GM21576 (cell line): Measurements from ENCODE around the gene UNC5C.
"Not testable (repeated sequence)": the region's sequence is repeated elsewhere in the genome, so short reads cannot be mapped to it uniquely, and the experiment has no call there.

ENCODE experiments used
- ATAC-seq: cut with Tn5 transposase; IDR thresholded peaks from one replicate; pipeline ENCODE4 v1.9.1; 2021; ENCODE audit warnings: mild to moderate bottlenecking, moderate library complexity; ENCODE audit not compliant: unreplicated experiment

Gene UNC5C

DNA sequence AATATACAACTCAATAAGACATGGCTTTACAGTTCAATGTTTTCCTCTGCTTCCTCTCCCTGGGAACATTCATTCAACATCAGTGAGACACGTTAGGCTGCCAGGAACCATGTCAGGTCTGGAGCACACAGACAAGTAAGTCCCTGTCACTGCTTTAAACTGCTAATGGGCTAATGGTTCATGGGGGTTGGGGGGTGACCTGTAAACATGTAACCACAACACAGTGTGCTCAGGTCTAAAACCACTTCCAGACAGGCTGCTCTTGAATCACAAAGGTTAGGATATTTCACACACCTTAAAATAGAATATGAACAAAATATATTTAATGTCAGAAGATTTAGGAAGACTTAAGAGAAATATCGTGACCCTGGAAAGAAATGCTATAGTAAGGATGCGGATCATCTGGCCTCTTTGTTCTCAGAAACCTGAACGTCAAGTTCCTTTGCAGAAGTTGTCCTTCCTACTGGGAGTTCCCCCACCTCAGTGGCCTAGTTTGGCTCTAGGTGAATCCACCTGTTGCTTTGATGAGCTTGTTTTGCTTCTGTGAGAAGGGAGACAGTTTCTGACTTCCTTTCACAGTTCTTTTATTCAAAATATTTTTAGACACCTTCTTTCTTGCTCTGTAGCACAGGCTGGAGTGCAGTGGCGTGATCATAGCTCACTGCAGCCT is 359.9 kb downstream of the UNC5C start:
- no peak for ATAC-seq

- no peak for ATAC-seq
Observed at GRCh38 chr4:95186666-95187065, 362.1 kb downstream of the UNC5C start.

DNA sequence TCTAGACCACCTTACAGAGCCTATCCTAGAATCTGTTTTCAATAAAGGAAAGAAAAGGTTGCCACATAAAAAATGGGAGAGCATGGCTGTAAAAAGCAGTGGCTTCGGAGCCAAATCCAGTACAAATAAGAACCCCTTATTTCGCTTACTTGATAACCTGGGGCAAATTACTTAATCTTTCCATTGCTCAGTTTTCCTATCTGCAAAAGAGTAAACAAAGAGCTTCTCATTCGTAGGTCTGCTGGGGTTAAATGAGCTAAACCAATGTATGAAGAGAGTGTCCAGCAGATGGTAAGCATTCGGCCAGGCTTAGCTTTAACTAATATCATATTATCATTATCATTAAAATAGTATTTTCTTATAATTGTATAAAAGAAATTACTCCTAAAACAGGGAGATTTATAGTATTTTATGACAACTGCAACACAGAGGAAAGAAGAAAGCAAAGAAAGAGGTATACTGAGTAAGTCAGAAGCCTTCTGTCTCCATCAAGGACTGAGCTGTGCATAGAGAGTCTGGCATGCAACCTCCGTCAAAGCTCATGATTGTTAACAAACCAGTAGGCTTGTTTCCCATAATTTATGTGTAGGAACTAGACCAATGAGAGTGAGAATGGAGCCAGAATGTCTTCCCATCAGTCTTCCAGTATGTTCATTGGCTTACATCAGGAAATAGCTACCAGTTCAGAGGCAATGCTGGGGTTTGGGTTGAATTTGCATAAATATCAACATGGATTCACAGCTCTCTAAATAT is 364.9 kb downstream of the UNC5C start:
- ATAC-seq = no peak

GRCh38 chr4:95181996-95182306 is 366.8 kb downstream of the UNC5C start:
- no peak for ATAC-seq

DNA sequence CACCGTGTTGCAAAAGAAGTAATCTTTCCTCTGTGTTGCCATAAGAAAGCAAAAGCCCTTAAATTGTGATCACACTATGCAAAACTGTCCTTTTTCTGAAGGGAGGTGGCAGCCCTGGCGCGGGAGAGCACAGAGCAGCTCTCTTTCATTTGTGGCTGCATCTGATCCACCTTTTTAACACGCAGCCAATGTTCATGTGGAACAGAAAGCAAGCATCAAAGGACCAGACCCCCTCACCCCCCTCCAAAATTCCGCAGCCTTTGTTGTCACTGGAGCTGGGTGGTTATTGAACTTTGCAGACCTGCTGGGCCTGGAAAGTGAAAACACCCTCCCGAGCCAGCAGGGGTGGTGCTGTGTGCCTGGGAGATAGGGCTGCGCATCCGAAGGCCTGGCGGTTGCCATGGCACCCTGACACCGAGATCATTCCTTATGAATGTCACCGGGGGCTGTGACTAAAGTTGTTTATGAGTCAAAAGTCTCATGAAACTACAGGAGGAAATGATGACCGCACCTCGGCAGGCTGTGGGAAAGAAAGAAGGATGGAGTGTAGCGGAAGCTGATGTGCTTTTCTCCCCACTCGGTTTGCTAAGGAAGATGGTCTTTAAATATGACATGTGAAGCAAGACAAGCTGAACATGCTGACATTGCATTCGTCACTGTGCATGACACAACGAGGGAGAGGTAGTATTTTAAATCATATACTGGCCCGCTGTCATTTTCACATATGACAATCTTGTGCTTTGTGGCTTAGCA is 367.4 kb downstream of the UNC5C start:
- ATAC-seq = no peak

DNA sequence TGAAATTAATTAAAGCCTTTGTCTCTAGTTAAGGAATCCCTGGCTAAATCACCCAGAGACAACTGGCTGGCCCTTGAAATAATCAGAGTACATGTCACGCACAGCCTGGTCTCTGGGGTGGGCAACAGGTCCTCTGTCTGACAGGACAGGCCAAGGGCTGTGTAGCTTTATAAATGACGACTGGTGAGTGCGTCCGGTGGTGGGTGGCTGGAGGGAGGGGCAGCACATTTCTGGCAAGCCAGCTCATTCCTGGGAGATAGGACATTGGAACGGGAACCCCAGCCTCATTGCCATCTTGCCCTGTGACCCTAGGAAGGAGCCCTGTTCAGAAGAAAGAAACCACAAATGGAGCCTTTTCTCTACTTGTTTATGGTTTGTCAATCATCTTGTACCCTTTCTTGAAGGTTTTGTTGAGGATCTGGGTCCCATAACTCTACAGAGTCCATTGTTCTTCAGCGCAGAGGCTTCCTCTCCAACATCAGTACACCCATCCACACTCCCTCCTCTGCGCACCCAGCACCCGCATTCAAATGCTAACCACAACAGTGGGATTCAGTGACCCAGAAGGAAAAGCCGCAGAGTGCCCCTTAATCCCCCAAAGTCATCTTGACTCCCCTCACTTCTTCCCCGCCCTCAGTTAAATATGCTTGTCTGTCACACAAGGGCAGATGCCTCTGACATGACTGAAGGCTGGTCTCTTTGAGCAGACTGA is 368.1 kb downstream of the UNC5C start:
- ATAC-seq = no peak

DNA sequence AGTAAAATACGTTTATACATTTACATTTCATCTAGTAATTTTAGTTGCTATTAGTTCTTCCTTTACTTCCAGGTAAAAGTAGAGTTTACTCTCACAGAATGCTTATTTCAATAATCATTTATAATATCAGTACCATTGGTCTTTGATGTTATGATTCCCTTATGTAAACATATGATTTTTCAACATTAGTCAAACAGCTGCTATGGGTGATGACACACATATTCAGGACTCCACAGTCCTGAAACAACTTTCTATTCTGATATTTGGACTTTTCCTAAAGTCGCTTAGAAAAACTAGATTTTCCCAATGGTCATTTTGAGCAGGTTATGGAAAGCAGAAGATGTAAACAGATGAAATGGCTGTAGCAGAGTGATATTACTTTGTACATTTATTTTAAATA is 369.8 kb downstream of the UNC5C start:
- ATAC-seq = no peak

- ATAC-seq = not testable (repeated sequence)
Observed at GRCh38 chr4:95171377-95171776, 377.4 kb downstream of the UNC5C start.

DNA sequence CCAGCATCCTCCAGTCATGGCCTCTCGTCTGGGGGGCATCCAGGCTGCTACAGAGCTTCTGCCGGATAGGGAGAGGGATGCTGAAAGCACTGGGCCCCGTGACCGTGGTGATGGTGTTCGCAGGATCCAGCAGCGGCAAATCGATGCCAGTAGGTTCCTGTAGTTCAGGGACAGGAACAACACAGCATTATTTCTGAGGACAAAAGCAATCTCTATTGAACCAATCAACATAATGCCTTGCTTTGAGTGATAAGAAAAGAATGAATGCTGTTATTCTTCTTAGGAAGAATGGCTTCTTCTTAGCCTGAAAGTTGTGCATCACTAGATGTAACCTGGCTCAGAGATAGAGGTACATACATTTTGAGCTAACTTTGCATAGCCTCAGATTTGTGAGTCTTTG is 378.6 kb downstream of the UNC5C start:
- ATAC-seq = no peak

GRCh38 chr4:95167805-95168204 is 381.0 kb downstream of the UNC5C start:
- ATAC-seq = no peak

DNA sequence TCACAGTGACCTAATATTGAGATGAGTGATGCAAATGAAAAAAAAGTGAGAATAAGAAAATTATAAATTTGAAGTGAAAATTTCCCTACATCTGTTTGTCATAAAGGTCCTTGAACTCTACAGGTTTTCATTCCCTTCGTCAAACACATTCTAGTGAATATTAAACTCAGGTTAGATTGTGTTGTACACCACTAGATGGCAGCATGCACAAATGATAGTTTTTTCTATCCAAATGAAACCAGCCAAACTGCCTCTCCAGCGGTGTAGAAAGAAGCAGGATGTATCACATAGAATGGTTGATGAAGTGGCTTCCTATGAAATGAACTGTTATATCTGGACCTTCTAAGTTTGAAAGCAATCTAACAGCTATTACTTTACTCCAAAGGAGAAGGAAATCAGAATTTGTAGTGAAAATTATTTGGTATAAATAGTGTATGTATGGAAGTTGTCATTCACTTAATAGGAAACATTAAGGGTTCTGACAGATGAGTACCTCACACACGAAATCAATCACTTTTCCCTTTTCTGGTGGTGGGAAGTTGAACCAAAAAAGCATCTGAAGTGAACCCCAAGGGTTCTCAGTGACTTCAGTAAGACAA is 382.7 kb downstream of the UNC5C start:
- peak; percentile 86 for ATAC-seq

DNA sequence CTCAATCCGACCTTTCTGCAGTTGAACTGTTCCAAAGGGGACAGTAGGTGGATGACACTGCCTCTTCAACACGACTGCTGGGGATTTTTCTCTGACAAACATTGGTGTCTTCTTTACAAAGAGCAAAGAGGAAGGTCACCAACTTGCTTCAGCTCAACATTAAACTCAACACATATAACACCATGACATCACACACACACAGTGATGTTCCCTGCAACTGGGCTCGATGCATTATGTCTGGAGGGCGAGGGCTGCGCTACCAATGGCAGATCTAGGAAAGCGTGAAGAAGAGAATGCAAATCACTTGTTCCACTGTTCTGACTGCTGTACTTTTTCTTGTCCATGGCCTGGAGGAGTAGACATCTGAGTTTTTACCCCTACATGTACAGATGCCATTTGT is 385.9 kb downstream of the UNC5C start:
- no peak for ATAC-seq

GRCh38 chr4:95161781-95162469 is 386.8 kb downstream of the UNC5C start:
- no peak for ATAC-seq

DNA sequence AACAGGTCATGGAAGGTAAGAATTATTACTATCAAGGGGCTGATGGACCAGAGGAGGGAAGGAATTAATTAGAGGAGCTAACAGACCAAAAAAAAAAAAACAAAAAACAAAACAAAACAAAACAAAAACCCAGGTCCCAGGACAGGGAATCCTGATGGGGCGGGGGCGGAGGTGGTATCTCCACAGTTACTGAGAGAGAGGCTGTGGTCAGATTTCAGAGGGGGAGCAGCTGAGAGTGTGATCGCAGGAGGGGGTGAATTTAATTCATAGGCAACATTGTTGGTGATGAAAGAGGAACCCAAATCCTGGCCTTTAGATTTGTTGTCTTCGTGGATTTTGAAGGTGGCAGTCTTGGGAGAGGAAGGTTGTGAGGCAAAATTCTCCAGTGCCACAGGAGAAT is 389.4 kb downstream of the UNC5C start:
- ATAC-seq = no peak

- no peak for ATAC-seq
Observed at GRCh38 chr4:95158626-95159025, 390.1 kb downstream of the UNC5C start.

DNA sequence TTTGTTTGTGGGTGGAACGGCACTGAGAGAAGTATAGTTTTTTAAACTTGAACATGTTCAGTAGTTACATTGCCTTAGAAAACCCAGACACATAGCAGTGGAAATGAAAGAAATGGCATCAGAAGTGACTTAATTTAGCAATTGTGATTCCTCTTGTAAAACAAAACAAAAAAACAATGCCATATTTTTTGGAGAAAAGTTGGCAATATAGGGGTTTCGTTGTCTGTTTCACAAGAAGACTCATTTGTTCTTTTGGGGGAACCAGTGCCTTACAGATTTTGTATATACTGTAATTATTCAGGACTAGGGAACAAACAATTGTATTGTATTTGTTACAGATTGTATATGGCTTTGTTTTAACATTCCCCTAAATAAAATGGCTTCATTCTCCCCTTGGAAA is 390.7 kb downstream of the UNC5C start:
- no peak for ATAC-seq

DNA sequence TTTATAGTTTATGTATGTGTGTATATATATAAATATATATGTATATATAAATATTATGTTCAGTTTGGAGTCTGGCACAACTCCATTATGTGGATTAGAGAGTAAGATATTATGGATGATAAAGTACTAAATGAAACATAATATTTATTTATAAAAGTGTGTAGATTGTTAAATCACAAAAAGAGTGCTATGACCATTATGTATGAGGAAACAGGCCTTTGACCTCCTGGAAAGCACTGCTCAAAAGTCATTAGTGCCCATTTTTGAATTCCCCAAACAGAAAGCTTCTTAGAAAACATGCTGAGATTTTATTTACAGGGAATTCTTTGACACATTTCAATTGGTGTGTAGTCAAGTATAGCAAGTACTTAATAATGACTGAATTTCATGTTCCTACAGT is 391.2 kb downstream of the UNC5C start:
- no peak for ATAC-seq

- no peak for ATAC-seq
Observed at GRCh38 chr4:95156452-95156765, 392.4 kb downstream of the UNC5C start.

DNA sequence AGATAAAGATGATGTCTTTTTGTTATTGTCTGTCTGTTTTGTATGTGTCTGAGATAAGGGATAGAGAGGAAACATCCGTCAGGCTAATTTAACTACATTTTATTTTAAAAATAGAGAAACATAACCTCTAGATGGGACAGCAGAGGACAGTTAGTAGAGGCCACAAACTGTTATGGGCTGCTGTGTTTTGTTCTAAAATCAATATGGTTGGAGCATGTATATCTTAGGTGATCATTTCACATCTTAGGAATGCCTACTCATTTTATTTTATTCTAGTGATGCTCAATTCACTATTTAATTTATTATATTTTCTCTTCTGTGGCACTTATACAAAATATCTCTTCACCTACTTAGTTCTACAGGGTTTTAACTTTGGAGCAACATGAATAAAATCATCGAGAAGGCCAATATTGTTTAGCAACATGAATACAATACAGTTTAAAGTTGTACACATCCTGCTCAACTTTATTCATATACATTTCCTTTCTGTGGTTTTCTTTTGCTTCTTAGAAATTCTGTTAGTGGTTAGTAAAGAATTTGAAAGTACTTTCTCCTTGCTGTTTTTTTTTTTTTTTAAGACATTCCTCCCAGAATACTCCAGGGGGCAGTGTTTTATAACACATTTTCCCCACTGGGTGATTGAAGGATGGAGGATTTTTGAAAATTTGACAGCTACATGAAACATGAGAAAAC is 392.9 kb downstream of the UNC5C start:
- ATAC-seq = peak; percentile 75

GRCh38 chr4:95153182-95153581 is 395.6 kb downstream of the UNC5C start:
- ATAC-seq = no peak
